ENCODE data around the gene TMPRSS12. TPM values are rescaled to one million over a fixed set of nuclear protein-coding genes. Genes with fewer than 3 reads are reported as not detected.
"Not testable (repeated sequence)": the region's sequence is repeated elsewhere in the genome, so short reads cannot be mapped to it uniquely, and the experiment has no call there.

TMPRSS12 gene
- total and polyA plus RNA-seq, 2 donors (not counting 1 experiment from before 2014, with no cell fraction given), result not detected

- no peak overlapping the region for H3K4me3 ChIP-seq (ENCODE audit: control extremely low read depth in 1 of 5, extremely low read depth in 1 of 5, insufficient read depth in 1 of 5, low read depth in 2 of 5, low read length in 4 of 5)
- H3K27ac ChIP-seq (ENCODE audit: low read length in 2 of 2), result no peak overlapping the region
- H3K4me1 Mint-ChIP-seq, result no peaks in the 10 kb centered on the region
These were observed 59.0 kb downstream of the TMPRSS12 start for GRCh38 chr12:50901685-50902113.

GRCh38 chr12:50908479-50908878 lies 65.8 kb downstream of the TMPRSS12 start:
- H3K4me3 ChIP-seq (ENCODE audit: control extremely low read depth in 1 of 5, extremely low read depth in 1 of 5, insufficient read depth in 1 of 5, low read depth in 2 of 5, low read length in 4 of 5); H3K27ac Mint-ChIP-seq; H3K27me3 Mint-ChIP-seq; H3K9ac ChIP-seq (ENCODE audit: low read length); H4K20me1 ChIP-seq (ENCODE audit: control insufficient read depth, insufficient read depth, low read length, poor library complexity, severe bottlenecking); H3K36me3 ChIP-seq (replicated peaks in 1 of 2; ENCODE audit: control extremely low read depth in 1 of 2, control insufficient read depth in 1 of 2, extremely low read depth in 1 of 2, insufficient read depth in 2 of 2, low read length in 1 of 2); H3K27me3 ChIP-seq (replicated peaks in 1 of 4; ENCODE audit: control extremely low read depth in 1 of 4, control insufficient read depth in 3 of 4, insufficient read depth in 4 of 4, low read length in 3 of 4); ATAC-seq (ENCODE audit: low read depth); DNase-seq; intact Hi-C loops (cut with micrococcal nuclease); H3K4me3 Mint-ChIP-seq; CTCF ChIA-PET; H3K4me1 Mint-ChIP-seq; H3K9me3 Mint-ChIP-seq (ENCODE audit: insufficient read depth); H3K27ac ChIP-seq (ENCODE audit: low read length in 2 of 2); H3K4me2 ChIP-seq (replicated peaks; ENCODE audit: low read depth, low read length, poor library complexity, severe bottlenecking); H3K4me1 ChIP-seq (ENCODE audit: control insufficient read depth in 2 of 2, insufficient read depth in 2 of 2, low read length in 2 of 2); POLR2A ChIA-PET; H2AFZ ChIP-seq (ENCODE audit: insufficient read depth, low read depth, low read length, poor library complexity, severe bottlenecking); H3K79me2 ChIP-seq (ENCODE audit: control insufficient read depth, insufficient read depth, low read length): not testable (repeated sequence)
- peaks cover 0 to 15% (median 14%) of the 10 kb centered on the region in 3 donors for H3K9me3 ChIP-seq (ENCODE audit: control extremely low read depth in 1 of 3, control insufficient read depth in 2 of 3, insufficient read depth in 1 of 3, low read length in 2 of 3)
- WGBS (ENCODE audit: insufficient coverage), result 97% methylated on average over 3 of the region's 5 CpGs

More at GRCh38 chr12:50901685-50902113, 59.0 kb downstream of the TMPRSS12 start:
- ChIA-PET POLR2A (no interaction called here), CTCF (no interaction called here)
- Mint-ChIP-seq H3K4me3 (no peak overlapping the region), H3K27ac (no peak overlapping the region), H3K9me3 (ENCODE audit: insufficient read depth) (peaks cover 4% of the 10 kb centered on the region), H3K27me3 (no peaks in the 10 kb centered on the region)
- TF ChIP-seq CTCF (IDR thresholded peaks at IDR 0.05) (no peak), EZH2 (IDR thresholded peaks at IDR 0.05; ENCODE audit: borderline replicate concordance, insufficient read depth, low read depth, low read length, poor library complexity, severe bottlenecking) (no peak)
- DNase-seq (no peak), ATAC-seq (ENCODE audit: low read depth) (no peak)
- intact Hi-C loops (cut with micrococcal nuclease), result no loop called here
- Histone ChIP-seq H3K27me3 (replicated peaks in 1 of 4; ENCODE audit: control extremely low read depth in 1 of 4, control insufficient read depth in 3 of 4, insufficient read depth in 4 of 4, low read length in 3 of 4) (no peaks in the 10 kb centered on the region), H4K20me1 (ENCODE audit: control insufficient read depth, insufficient read depth, low read length, poor library complexity, severe bottlenecking) (no peaks in the 10 kb centered on the region), H3K9ac (ENCODE audit: low read length) (no peak overlapping the region), H3K79me2 (ENCODE audit: control insufficient read depth, insufficient read depth, low read length) (no peaks in the 10 kb centered on the region), H3K9me3 (ENCODE audit: control extremely low read depth in 1 of 3, control insufficient read depth in 2 of 3, insufficient read depth in 1 of 3, low read length in 2 of 3) (peaks cover 0 to 5% (median 0%) of the 10 kb centered on the region in 3 donors), H3K4me2 (replicated peaks; ENCODE audit: low read depth, low read length, poor library complexity, severe bottlenecking) (no peak overlapping the region), H3K4me1 (ENCODE audit: control insufficient read depth in 2 of 2, insufficient read depth in 2 of 2, low read length in 2 of 2) (no peaks in the 10 kb centered on the region), H2AFZ (ENCODE audit: insufficient read depth, low read depth, low read length, poor library complexity, severe bottlenecking) (no peak overlapping the region), H3K36me3 (replicated peaks in 1 of 2; ENCODE audit: control extremely low read depth in 1 of 2, control insufficient read depth in 1 of 2, extremely low read depth in 1 of 2, insufficient read depth in 2 of 2, low read length in 1 of 2) (no peaks in the 10 kb centered on the region)
- WGBS (ENCODE audit: insufficient coverage), result 75% methylated on average over 4 of the region's 4 CpGs

- ATAC-seq (ENCODE audit: low read depth); H4K20me1 ChIP-seq (ENCODE audit: control insufficient read depth, insufficient read depth, low read length, poor library complexity, severe bottlenecking); H3K27ac Mint-ChIP-seq; H3K36me3 ChIP-seq (replicated peaks in 1 of 2; ENCODE audit: control extremely low read depth in 1 of 2, control insufficient read depth in 1 of 2, extremely low read depth in 1 of 2, insufficient read depth in 2 of 2, low read length in 1 of 2); H3K27me3 ChIP-seq (replicated peaks in 1 of 4; ENCODE audit: control extremely low read depth in 1 of 4, control insufficient read depth in 3 of 4, insufficient read depth in 4 of 4, low read length in 3 of 4); H3K4me2 ChIP-seq (replicated peaks; ENCODE audit: low read depth, low read length, poor library complexity, severe bottlenecking); DNase-seq; intact Hi-C loops (cut with micrococcal nuclease); H3K79me2 ChIP-seq (ENCODE audit: control insufficient read depth, insufficient read depth, low read length); H2AFZ ChIP-seq (ENCODE audit: insufficient read depth, low read depth, low read length, poor library complexity, severe bottlenecking); H3K4me3 Mint-ChIP-seq; H3K27ac ChIP-seq (ENCODE audit: low read length in 2 of 2); CTCF ChIA-PET; H3K4me3 ChIP-seq (ENCODE audit: control extremely low read depth in 1 of 5, extremely low read depth in 1 of 5, insufficient read depth in 1 of 5, low read depth in 2 of 5, low read length in 4 of 5); H3K4me1 Mint-ChIP-seq; H3K4me1 ChIP-seq (ENCODE audit: control insufficient read depth in 2 of 2, insufficient read depth in 2 of 2, low read length in 2 of 2); POLR2A ChIA-PET; H3K9ac ChIP-seq (ENCODE audit: low read length); H3K9me3 Mint-ChIP-seq (ENCODE audit: insufficient read depth); H3K27me3 Mint-ChIP-seq: not testable (repeated sequence)
- peaks cover 0 to 27% (median 23%) of the 10 kb centered on the region in 3 donors for H3K9me3 ChIP-seq (ENCODE audit: control extremely low read depth in 1 of 3, control insufficient read depth in 2 of 3, insufficient read depth in 1 of 3, low read length in 2 of 3)
- WGBS (ENCODE audit: insufficient coverage), result 71% methylated on average over 1 of the region's 6 CpGs
These were observed 69.6 kb downstream of the TMPRSS12 start for GRCh38 chr12:50912361-50912760.

Data from B cell (primary cell).